Progenitor cell of endocrine pancreas (in vitro differentiated cells): Measurements from ENCODE around the gene SPATA13. TPM values are rescaled to one million over a fixed set of nuclear protein-coding genes. Genes with fewer than 3 reads are reported as not detected.

Experiments used
- DNase-seq: peaks from one replicate; pipeline ENCODE4 v3.0.0; 2021; ENCODE audit warnings: low spot score; ENCODE audit not compliant: unreplicated experiment
- H3K27ac Mint-ChIP-seq: 2 replicates; pipeline ENCODE4 v1.8.0; 2021; ENCODE audit warnings: mild to moderate bottlenecking, moderate library complexity, mixed read lengths
- H3K27me3 Mint-ChIP-seq: 2 replicates; pipeline ENCODE4 v1.8.0; 2021; ENCODE audit warnings: mixed read lengths
- H3K36me3 Mint-ChIP-seq: 2 replicates; pipeline ENCODE4 v1.8.0; 2022; ENCODE audit warnings: mixed read lengths; ENCODE audit not compliant: insufficient read depth
- H3K4me1 Mint-ChIP-seq: 2 replicates; pipeline ENCODE4 v1.8.0; 2021; ENCODE audit warnings: low read depth, mixed read lengths
- H3K4me3 Mint-ChIP-seq: 2 replicates; pipeline ENCODE4 v1.8.0; 2021; ENCODE audit warnings: low read depth, mild to moderate bottlenecking, moderate library complexity, mixed read lengths
- H3K9me3 Mint-ChIP-seq: 2 replicates; pipeline ENCODE4 v1.8.0; 2021; ENCODE audit warnings: low read depth, mixed read lengths
- CTCF ChIP-seq: fragments of 200-600 bp; sonication (generic); IDR thresholded peaks from one replicate; pipeline ENCODE4 v1.5.0; 2021; ENCODE audit warnings: antibody characterized with exemption, mild to moderate bottlenecking; ENCODE audit not compliant: unreplicated experiment
- total RNA-seq: library from RNA; stranded (reverse); gene quantifications from 2 replicates; pipeline ENCODE4 v1.2.1, GENCODE V29; 2021

Gene SPATA13
- total RNA-seq, 1 donor from 2014 or later = 32.5 TPM

GRCh38 chr13:24133021-24133795 is 27.3 kb upstream of the SPATA13 start:
- DNase-seq = no peak
- peaks cover 3% of the 10 kb centered on the region for H3K36me3 Mint-ChIP-seq
- H3K9me3 Mint-ChIP-seq = peaks cover 10% of the 10 kb centered on the region
- no peak overlapping the region for H3K4me3 Mint-ChIP-seq
- peaks cover 21% of the 10 kb centered on the region for H3K4me1 Mint-ChIP-seq
- peaks cover 13% of the 10 kb centered on the region for H3K27me3 Mint-ChIP-seq
- no peak overlapping the region for H3K27ac Mint-ChIP-seq
- no peak for TF ChIP-seq CTCF

- no peak overlapping the region for H3K27ac Mint-ChIP-seq
- H3K4me1 Mint-ChIP-seq = peaks cover 16% of the 10 kb centered on the region
- H3K27me3 Mint-ChIP-seq = peaks cover 16% of the 10 kb centered on the region
- H3K36me3 Mint-ChIP-seq = peaks cover 3% of the 10 kb centered on the region
- no peak for DNase-seq
- no peak for TF ChIP-seq CTCF
- H3K4me3 Mint-ChIP-seq = no peak overlapping the region
- peaks cover 10% of the 10 kb centered on the region for H3K9me3 Mint-ChIP-seq
These were observed 26.3 kb upstream of the SPATA13 start for GRCh38 chr13:24134231-24134630.

GRCh38 chr13:24134757-24135156 is 25.8 kb upstream of the SPATA13 start:
- DNase-seq = no peak
- no peak for TF ChIP-seq CTCF
- peaks cover 10% of the 10 kb centered on the region for H3K9me3 Mint-ChIP-seq
- no peak overlapping the region for H3K4me3 Mint-ChIP-seq
- H3K4me1 Mint-ChIP-seq = peaks cover 11% of the 10 kb centered on the region
- peaks cover 16% of the 10 kb centered on the region for H3K27me3 Mint-ChIP-seq
- no peak overlapping the region for H3K27ac Mint-ChIP-seq
- H3K36me3 Mint-ChIP-seq = peaks cover 3% of the 10 kb centered on the region

GRCh38 chr13:24135674-24136300 is 24.7 kb upstream of the SPATA13 start:
- Mint-ChIP-seq H3K27ac (no peak overlapping the region), H3K9me3 (peaks cover 10% of the 10 kb centered on the region), H3K4me3 (no peak overlapping the region), H3K36me3 (peaks cover 3% of the 10 kb centered on the region), H3K27me3 (peaks cover 16% of the 10 kb centered on the region), H3K4me1 (peaks cover 1% of the 10 kb centered on the region)
- TF ChIP-seq CTCF = no peak
- DNase-seq = no peak

GRCh38 chr13:24138911-24139310 is 21.6 kb upstream of the SPATA13 start:
- Mint-ChIP-seq H3K36me3 (no peaks in the 10 kb centered on the region), H3K4me3 (no peak overlapping the region), H3K9me3 (no peaks in the 10 kb centered on the region), H3K27ac (no peak overlapping the region), H3K27me3 (peaks cover 9% of the 10 kb centered on the region), H3K4me1 (peaks cover 8% of the 10 kb centered on the region)
- TF ChIP-seq CTCF = no peak
- no peak for DNase-seq
